Spleen (tissue), 11 donors: ENCODE data around the gene TRAPPC6A. TPM values are rescaled to one million over a fixed set of nuclear protein-coding genes. Genes with fewer than 3 reads are reported as not detected.
A peak's percentile ranks its signal among the peaks of the same experiment; 100 is the strongest.

ENCODE experiments used
- DNase-seq: peaks from one replicate; pipeline ENCODE4 v3.0.0-alpha.2; 2020
- H3K27ac ChIP-seq, 8 donors: fragments of 200-600 bp; sonication (generic) in 7 of 8; 1 replicate in 4 of 8; 2 replicates in 4 of 8; pipeline versions ENCODE4 v1.5.0 to v1.8.0; 2016 to 2021; ENCODE audit warnings: inconsistent platforms in 4 of 8, mild to moderate bottlenecking in 4 of 8, moderate library complexity in 1 of 8
- H3K27me3 ChIP-seq, 7 donors: fragments of 200-600 bp; sonication (generic) in 6 of 7; replicated peaks in 1 of 7; 1 replicate in 4 of 7; 2 replicates in 3 of 7; pipeline versions ENCODE4 v1.5.0 to v1.8.0; 2016 to 2021; ENCODE audit warnings: inconsistent platforms in 3 of 7, mild to moderate bottlenecking in 1 of 7
- H3K36me3 ChIP-seq, 6 donors: fragments of 200-600 bp; sonication (generic) in 5 of 6; 1 replicate in 4 of 6; 2 replicates in 2 of 6; pipeline versions ENCODE4 v1.5.0 to v1.8.0; 2016 to 2021; ENCODE audit warnings: inconsistent platforms in 2 of 6
- H3K4me1 ChIP-seq, 6 donors: fragments of 200-600 bp; sonication (generic) in 5 of 6; 1 replicate in 3 of 6; 2 replicates in 3 of 6; pipeline versions ENCODE4 v1.5.0 to v1.8.0; 2016 to 2021; ENCODE audit warnings: inconsistent platforms in 3 of 6
- H3K4me3 ChIP-seq, 8 donors: fragments of 200-600 bp; sonication (generic) in 7 of 8; 1 replicate in 4 of 8; 2 replicates in 4 of 8; pipeline versions ENCODE4 v1.5.0 to v1.8.0; 2016 to 2021; ENCODE audit warnings: inconsistent platforms in 4 of 8, mild to moderate bottlenecking in 4 of 8, moderate library complexity in 2 of 8
- H3K9me3 ChIP-seq, 8 donors: fragments of 200-600 bp; sonication (generic) in 7 of 8; 1 replicate in 4 of 8; 2 replicates in 4 of 8; pipeline versions ENCODE4 v1.5.0 to v1.8.0; 2016 to 2021; ENCODE audit warnings: inconsistent platforms in 4 of 8
- POLR2A ChIP-seq, 3 donors: fragments of 450-650 bp; IDR thresholded peaks; one replicate each; pipeline ENCODE4 v1.5.1; 2017; ENCODE audit warnings: antibody characterized with exemption in 3 of 3, mild to moderate bottlenecking in 1 of 3
- POLR2AphosphoS5 ChIP-seq, 3 donors: sonication (generic); formaldehyde crosslinking; IDR thresholded peaks; one replicate each; pipeline ENCODE4 v1.5.1; 2017; ENCODE audit warnings: antibody characterized with exemption in 3 of 3
- WGBS, 5 donors: extraction: QIAGEN DNeasy Blood & Tissue Kit in 3 of 5; methylation state at CpG; one replicate each; pipeline versions ENCODE4 v1.1.5 to v1.1.7; 2013 to 2018; 5-methylcytosine and 5-hydroxymethylcytosine counted together
- intact Hi-C: fragments of 100-400 bp; cut with DNase I; formaldehyde crosslinking; loops from one replicate; pipeline ENCODE4 v1.15.0; 2023; ENCODE audit warnings: low total_unique reads
- polyA plus RNA-seq, 3 donors: library from polyadenylated mRNA; stranded (reverse); fragments of 200-250 nt; gene quantifications; one replicate each; pipeline ENCODE4 v1.2.1, GENCODE V29; 2013
- total RNA-seq, 7 donors: library from RNA; depleted of rRNA in 3 of 7; stranded (reverse); fragments of >200 nt in 3 of 7; fragmentation: NEBNext Ultra II Directional in 4 of 7; extraction: Animal tissue kit (Norgen Biotek cat#: 25700) in 4 of 7; gene quantifications; one replicate each; pipeline versions ENCODE4 v1.1.0 to v1.2.1, GENCODE V29; 2016 to 2021
- TF ChIP-seq, protein P1 (sequence below), 11 experiments: fragments of 200-600 bp in 7 of 11; fragments of 450-650 bp in 4 of 11; sonication (generic) in 4 of 11; IDR thresholded peaks in 8 of 11; conservative IDR thresholded peaks in 3 of 11; 1 replicate in 7 of 11; 2 replicates in 4 of 11; pipeline versions ENCODE4 v1.4.0 to v1.8.0; 2016 to 2021; ENCODE audit warnings: antibody characterized with exemption in 11 of 11, inconsistent platforms in 4 of 11, mild to moderate bottlenecking in 1 of 11
- donor health status: healthy with polysubstance abuse.
- donor health status: DM: no; HTN: no; CAD: no; lungs with moderate emphysema.
- donor health status: DM: no; HTN: no; CAD: no.
- donor health status: Bipolar disorder and iron deficiency.
- donor health status: healthy.
- donor health status: DM: no; HTN: no; CAD: no.
- donor health status: DM: yes; HTN: yes; CAD: no.

The TRAPPC6A gene
- total and polyA plus RNA-seq, 10 donors: 25.9 to 109 (median 39.8) TPM

DNA sequence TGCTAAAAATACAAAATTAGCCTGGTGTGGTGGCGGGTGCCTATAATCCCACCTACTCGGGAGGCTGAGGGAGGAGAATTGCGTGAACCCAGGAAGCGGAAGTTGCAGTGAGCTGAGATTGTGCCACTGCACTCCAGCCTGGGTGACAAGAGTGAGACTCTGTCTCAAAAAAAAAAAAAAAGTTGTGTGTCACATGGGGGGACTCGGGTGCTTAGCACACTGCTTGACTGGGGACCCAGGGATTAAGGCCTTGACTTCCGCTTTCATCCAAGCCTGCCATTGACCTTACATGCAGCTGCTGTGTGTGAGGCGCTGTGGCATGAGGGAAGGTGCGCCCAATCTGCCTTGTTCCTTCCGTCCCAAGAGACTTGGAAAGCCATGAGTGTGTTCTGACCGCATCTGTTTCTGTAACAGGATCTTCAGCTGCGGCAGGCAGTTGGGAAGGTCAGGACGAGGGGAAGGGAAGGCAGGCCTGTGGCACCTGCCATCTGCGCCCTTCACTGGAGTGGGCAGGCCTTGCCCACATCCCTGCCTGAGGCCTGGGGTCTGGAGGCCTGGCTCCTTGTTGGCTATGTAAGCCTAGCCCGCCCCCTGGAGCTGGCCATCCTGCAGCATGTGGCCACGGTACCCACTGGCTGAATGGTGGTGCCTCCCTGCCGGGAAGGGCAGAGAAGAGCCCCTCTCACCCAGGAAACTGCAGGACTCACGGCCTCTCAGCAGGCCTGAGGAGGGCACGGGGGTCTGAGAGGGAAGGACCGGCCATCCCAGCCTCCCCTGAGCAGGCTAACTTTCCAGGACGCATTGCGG is 62.0 kb downstream of the TRAPPC6A start:
- TF ChIP-seq POLR2A (IDR thresholded peaks at IDR 0.05): no peak
- no peaks in the 10 kb centered on the region for H3K27me3 ChIP-seq
- no peaks in the 10 kb centered on the region for H3K36me3 ChIP-seq
- H3K9me3 ChIP-seq: no peaks in the 10 kb centered on the region
- H3K4me3 ChIP-seq: no peak overlapping the region
- WGBS, 5 donors: 69 to 86% (median 80%) methylated on average over 16 to 21 of the region's 21 CpGs
- H3K4me1 ChIP-seq: peaks cover 18 to 95% (median 56%) of the 10 kb centered on the region in 6 donors
- peak overlapping the region in 3 of 8 donors; percentile 46 to 55 (median 55) for H3K27ac ChIP-seq
- intact Hi-C loops: no loop called here
- DNase-seq: no peak

DNA sequence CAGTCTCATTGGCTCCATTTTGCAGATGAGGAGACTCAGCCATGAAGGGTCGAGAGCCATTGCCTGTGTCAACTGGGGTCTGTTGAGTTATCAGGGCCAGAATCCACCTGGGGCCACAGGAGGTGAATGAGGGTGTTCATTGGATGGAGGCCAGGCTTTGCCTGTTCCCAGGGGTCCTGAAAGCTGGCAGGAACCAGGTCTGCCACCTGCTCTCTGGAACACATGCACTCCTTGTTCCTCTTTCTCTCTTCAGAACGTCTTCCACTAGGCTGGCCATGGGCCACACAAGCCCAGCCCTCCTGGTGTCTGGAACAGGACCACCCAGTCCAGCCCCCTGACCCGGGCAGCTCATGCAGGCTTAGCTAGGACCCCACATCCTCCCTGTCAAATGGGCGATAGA is 63.9 kb downstream of the TRAPPC6A start:
- Histone ChIP-seq H3K27me3 (no peaks in the 10 kb centered on the region), H3K9me3 (no peaks in the 10 kb centered on the region), H3K4me3 (no peak overlapping the region), H3K4me1 (peaks cover 16 to 92% (median 46%) of the 10 kb centered on the region in 6 donors), H3K36me3 (no peaks in the 10 kb centered on the region), H3K27ac (no peak overlapping the region)
- intact Hi-C loops: no loop called here
- TF ChIP-seq POLR2AphosphoS5 (IDR thresholded peaks at IDR 0.05) (no peak), POLR2A (IDR thresholded peaks at IDR 0.05) (no peak)
- TF ChIP-seq, protein P1, sequence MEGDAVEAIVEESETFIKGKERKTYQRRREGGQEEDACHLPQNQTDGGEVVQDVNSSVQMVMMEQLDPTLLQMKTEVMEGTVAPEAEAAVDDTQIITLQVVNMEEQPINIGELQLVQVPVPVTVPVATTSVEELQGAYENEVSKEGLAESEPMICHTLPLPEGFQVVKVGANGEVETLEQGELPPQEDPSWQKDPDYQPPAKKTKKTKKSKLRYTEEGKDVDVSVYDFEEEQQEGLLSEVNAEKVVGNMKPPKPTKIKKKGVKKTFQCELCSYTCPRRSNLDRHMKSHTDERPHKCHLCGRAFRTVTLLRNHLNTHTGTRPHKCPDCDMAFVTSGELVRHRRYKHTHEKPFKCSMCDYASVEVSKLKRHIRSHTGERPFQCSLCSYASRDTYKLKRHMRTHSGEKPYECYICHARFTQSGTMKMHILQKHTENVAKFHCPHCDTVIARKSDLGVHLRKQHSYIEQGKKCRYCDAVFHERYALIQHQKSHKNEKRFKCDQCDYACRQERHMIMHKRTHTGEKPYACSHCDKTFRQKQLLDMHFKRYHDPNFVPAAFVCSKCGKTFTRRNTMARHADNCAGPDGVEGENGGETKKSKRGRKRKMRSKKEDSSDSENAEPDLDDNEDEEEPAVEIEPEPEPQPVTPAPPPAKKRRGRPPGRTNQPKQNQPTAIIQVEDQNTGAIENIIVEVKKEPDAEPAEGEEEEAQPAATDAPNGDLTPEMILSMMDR (IDR thresholded peaks at IDR 0.05 in 8 of 11, conservative IDR thresholded peaks at IDR 0.05 in 3 of 11): no peak
- no peak for DNase-seq
- WGBS, 5 donors: 42 to 73% (median 64%) methylated on average over 3 to 4 of the region's 4 CpGs

DNA sequence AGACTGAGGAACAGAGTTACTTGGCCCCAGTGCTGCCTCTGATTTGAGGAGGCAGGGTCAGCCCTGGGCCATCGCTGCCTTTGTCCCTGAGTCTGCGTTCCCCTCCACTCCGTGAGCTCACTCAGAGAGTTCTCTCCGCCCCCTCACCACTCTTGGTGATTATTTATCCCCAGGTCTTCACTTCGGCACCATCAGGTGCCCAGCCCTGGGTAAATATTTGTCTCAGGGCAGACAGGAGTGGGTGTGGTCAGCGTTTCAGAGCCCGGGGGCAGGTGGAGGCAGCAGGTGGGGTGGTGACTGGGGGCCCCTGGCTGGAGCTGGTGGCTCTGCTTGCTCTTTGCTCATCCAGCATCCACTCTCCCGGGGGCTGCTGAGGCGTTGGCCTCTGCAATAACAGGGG is 64.4 kb downstream of the TRAPPC6A start:
- Histone ChIP-seq H3K36me3 (no peaks in the 10 kb centered on the region), H3K27me3 (no peaks in the 10 kb centered on the region), H3K4me3 (no peak overlapping the region), H3K27ac (no peak overlapping the region), H3K9me3 (no peaks in the 10 kb centered on the region), H3K4me1 (peaks cover 15 to 87% (median 41%) of the 10 kb centered on the region in 6 donors)
- TF ChIP-seq POLR2AphosphoS5 (IDR thresholded peaks at IDR 0.05): no peak
- TF ChIP-seq, protein P1 (IDR thresholded peaks at IDR 0.05 in 8 of 11, conservative IDR thresholded peaks at IDR 0.05 in 3 of 11): no peak
- TF ChIP-seq POLR2A (IDR thresholded peaks at IDR 0.05): no peak
- no peak for DNase-seq
- WGBS, 5 donors: 68 to 89% (median 87%) methylated on average over 4 to 9 of the region's 9 CpGs
- intact Hi-C loops: no loop called here

Other genes with a start within 250 kb of the TRAPPC6A start
- gene APOC4, start 236.0 kb downstream of the TRAPPC6A start, total RNA-seq: not detected
- under 1 TPM; 0.24 to 0.42 (median 0.32) TPM for gene APOC4, start 236.0 kb downstream of the TRAPPC6A start, polyA plus RNA-seq
- 1 to 10 TPM in 6 of 7 donors, not detected in 1; 1.8 to 5.0 (median 2.6) TPM for gene APOC2, start 232.2 kb downstream of the TRAPPC6A start, total RNA-seq
- 10 to 100 TPM in 1 of 3 donors, 1 to 10 TPM in 2; 1.2 to 34.0 (median 6.2) TPM for gene APOC2, start 232.2 kb downstream of the TRAPPC6A start, polyA plus RNA-seq
- 10 to 100 TPM; 66.5 to 97.6 (median 91.0) TPM for gene CLPTM1, start 222.9 kb downstream of the TRAPPC6A start, total RNA-seq
- gene CLPTM1, start 222.9 kb downstream of the TRAPPC6A start, polyA plus RNA-seq: 10 to 100 TPM; 44.9 to 62.8 (median 47.8) TPM
- gene RELB, start 176.8 kb downstream of the TRAPPC6A start, total RNA-seq: 10 to 100 TPM; 16.6 to 67.4 (median 29.0) TPM
- gene RELB, start 176.8 kb downstream of the TRAPPC6A start, polyA plus RNA-seq: 10 to 100 TPM; 23.8 to 48.7 (median 45.3) TPM
- 100 to 1,000 TPM in 6 of 7 donors, 10 to 100 TPM in 1; 97.6 to 153 (median 143) TPM for gene CLASRP, start 139.2 kb downstream of the TRAPPC6A start, total RNA-seq
- gene CLASRP, start 139.2 kb downstream of the TRAPPC6A start, polyA plus RNA-seq: 100 to 1,000 TPM in 2 of 3 donors, 10 to 100 TPM in 1; 61.3 to 215 (median 191) TPM
- 1 to 10 TPM; 3.9 to 7.5 (median 6.4) TPM for gene ZNF296, start 101.8 kb downstream of the TRAPPC6A start, total RNA-seq
- gene ZNF296, start 101.8 kb downstream of the TRAPPC6A start, polyA plus RNA-seq: 10 to 100 TPM in 1 of 3 donors, 1 to 10 TPM in 2; 7.3 to 11.9 (median 8.8) TPM
- 10 to 100 TPM; 19.6 to 33.4 (median 23.1) TPM for gene GEMIN7, start 99.0 kb downstream of the TRAPPC6A start, total RNA-seq
- 10 to 100 TPM; 43.6 to 51.1 (median 49.7) TPM for gene GEMIN7, start 99.0 kb downstream of the TRAPPC6A start, polyA plus RNA-seq
- gene PPP1R37, start 85.1 kb downstream of the TRAPPC6A start, total RNA-seq: 10 to 100 TPM; 16.2 to 27.1 (median 19.6) TPM
- 10 to 100 TPM; 14.3 to 36.7 (median 20.3) TPM for gene PPP1R37, start 85.1 kb downstream of the TRAPPC6A start, polyA plus RNA-seq
- under 1 TPM in 6 of 7 donors, not detected in 1; 0.20 to 0.77 (median 0.23) TPM for gene NKPD1, start 17.3 kb downstream of the TRAPPC6A start, total RNA-seq
- under 1 TPM; 0.17 to 0.21 (median 0.19) TPM for gene NKPD1, start 17.3 kb downstream of the TRAPPC6A start, polyA plus RNA-seq
- 10 to 100 TPM; 14.7 to 31.7 (median 17.9) TPM for gene BLOC1S3, start 547 bp upstream of the TRAPPC6A start, total RNA-seq
- gene BLOC1S3, start 547 bp upstream of the TRAPPC6A start, polyA plus RNA-seq: 1 to 10 TPM; 5.0 to 7.4 (median 7.4) TPM
- 10 to 100 TPM in 6 of 7 donors, 1 to 10 TPM in 1; 8.7 to 22.7 (median 16.4) TPM for gene EXOC3L2, start 67.2 kb upstream of the TRAPPC6A start, total RNA-seq
- 1 to 10 TPM; 1.9 to 9.0 (median 2.5) TPM for gene EXOC3L2, start 67.2 kb upstream of the TRAPPC6A start, polyA plus RNA-seq
- gene MARK4, start 73.0 kb upstream of the TRAPPC6A start, total RNA-seq: 10 to 100 TPM; 17.9 to 45.8 (median 31.3) TPM
- 10 to 100 TPM in 1 of 3 donors, 1 to 10 TPM in 2; 6.5 to 12.7 (median 6.9) TPM for gene MARK4, start 73.0 kb upstream of the TRAPPC6A start, polyA plus RNA-seq
- under 1 TPM in 1 of 7 donors, not detected in 6; 0.49 TPM for gene CKM, start 144.6 kb upstream of the TRAPPC6A start, total RNA-seq
- 1 to 10 TPM in 1 of 3 donors, under 1 TPM in 2; 0.29 to 4.4 (median 0.76) TPM for gene CKM, start 144.6 kb upstream of the TRAPPC6A start, polyA plus RNA-seq
- gene KLC3, start 162.5 kb upstream of the TRAPPC6A start, total RNA-seq: under 1 TPM in 1 of 7 donors, not detected in 6; 0.87 TPM
- under 1 TPM; 0.05 to 0.10 (median 0.07) TPM for gene KLC3, start 162.5 kb upstream of the TRAPPC6A start, polyA plus RNA-seq
- 10 to 100 TPM; 12.2 to 22.1 (median 14.7) TPM for gene ERCC2, start 192.3 kb upstream of the TRAPPC6A start, total RNA-seq
- 10 to 100 TPM; 11.5 to 19.1 (median 17.3) TPM for gene ERCC2, start 192.3 kb upstream of the TRAPPC6A start, polyA plus RNA-seq
- 10 to 100 TPM in 5 of 7 donors, 1 to 10 TPM in 2; 3.9 to 18.1 (median 12.5) TPM for gene PPP1R13L, start 226.8 kb upstream of the TRAPPC6A start, total RNA-seq
- 10 to 100 TPM in 1 of 3 donors, 1 to 10 TPM in 2; 7.5 to 13.2 (median 8.8) TPM for gene PPP1R13L, start 226.8 kb upstream of the TRAPPC6A start, polyA plus RNA-seq
- gene POLR1G, start 228.4 kb upstream of the TRAPPC6A start, total RNA-seq: 1 to 10 TPM; 2.6 to 4.3 (median 3.1) TPM
- gene POLR1G, start 228.4 kb upstream of the TRAPPC6A start, polyA plus RNA-seq: 1 to 10 TPM; 2.1 to 4.3 (median 2.5) TPM
- gene ERCC1, start 245.7 kb upstream of the TRAPPC6A start, total RNA-seq: 10 to 100 TPM; 47.3 to 69.4 (median 59.7) TPM
- 10 to 100 TPM; 45.3 to 54.6 (median 50.0) TPM for gene ERCC1, start 245.7 kb upstream of the TRAPPC6A start, polyA plus RNA-seq